ENCODE data around the gene UBAC2.

GRCh38 chr13:99304541-99304940 is 103.9 kb downstream of the UBAC2 start:
- TF ChIP-seq POLR2A (IDR thresholded peaks at IDR 0.05; ENCODE audit: low read depth, low read length) (no peak), PAX5 (IDR thresholded peaks at IDR 0.05; ENCODE audit: insufficient read depth, low read length, severe bottlenecking) (no peak), SPI1 (IDR thresholded peaks at IDR 0.05; ENCODE audit: low read depth, low read length) (no peak), TAF1 (IDR thresholded peaks at IDR 0.05; ENCODE audit: low read depth, low read length) (no peak), POLR2AphosphoS5 (IDR thresholded peaks at IDR 0.05; ENCODE audit: low read depth, low read length) (no peak)
